GM21515 (cell line): Measurements from ENCODE around the gene C11orf71.

Experiments used
- ATAC-seq: cut with Tn5 transposase; IDR thresholded peaks from one replicate; pipeline ENCODE4 v1.9.1; 2021; ENCODE audit not compliant: unreplicated experiment

The C11orf71 gene

DNA sequence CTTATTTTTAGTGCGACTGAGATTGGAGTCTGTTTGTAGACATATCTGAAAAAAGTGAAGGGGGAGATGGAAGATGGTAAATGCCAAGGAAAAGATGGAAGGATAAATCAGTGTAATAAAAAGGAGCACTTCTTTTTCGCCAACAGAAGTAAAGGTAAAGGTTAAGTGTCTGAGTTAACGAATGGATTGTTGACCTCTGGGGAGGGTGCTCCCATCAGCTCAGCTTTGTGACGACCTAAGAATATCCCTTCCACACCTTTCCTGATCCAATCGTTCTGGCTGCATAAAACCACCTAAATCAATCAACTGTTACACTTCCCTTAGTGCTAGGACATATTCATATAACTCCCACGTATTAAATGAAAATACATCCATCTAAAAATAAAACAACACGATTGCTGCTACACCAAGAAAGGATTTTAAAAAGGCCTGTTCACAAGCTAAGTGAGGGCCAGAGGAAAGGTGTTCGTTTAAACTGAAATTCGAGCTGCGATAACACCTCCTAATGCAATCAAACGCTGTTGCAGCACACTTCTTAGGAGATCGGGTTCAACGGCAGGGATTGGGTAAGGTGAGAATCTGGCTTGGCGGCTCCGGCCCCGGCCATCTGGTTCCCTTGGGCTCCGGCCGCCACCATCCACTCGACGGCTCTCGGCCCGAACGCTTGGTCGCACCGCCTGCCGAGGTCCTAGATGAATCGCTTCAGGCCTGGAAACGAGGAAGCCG is 658 bp downstream of the C11orf71 start:
- ATAC-seq = peak; percentile 28

DNA sequence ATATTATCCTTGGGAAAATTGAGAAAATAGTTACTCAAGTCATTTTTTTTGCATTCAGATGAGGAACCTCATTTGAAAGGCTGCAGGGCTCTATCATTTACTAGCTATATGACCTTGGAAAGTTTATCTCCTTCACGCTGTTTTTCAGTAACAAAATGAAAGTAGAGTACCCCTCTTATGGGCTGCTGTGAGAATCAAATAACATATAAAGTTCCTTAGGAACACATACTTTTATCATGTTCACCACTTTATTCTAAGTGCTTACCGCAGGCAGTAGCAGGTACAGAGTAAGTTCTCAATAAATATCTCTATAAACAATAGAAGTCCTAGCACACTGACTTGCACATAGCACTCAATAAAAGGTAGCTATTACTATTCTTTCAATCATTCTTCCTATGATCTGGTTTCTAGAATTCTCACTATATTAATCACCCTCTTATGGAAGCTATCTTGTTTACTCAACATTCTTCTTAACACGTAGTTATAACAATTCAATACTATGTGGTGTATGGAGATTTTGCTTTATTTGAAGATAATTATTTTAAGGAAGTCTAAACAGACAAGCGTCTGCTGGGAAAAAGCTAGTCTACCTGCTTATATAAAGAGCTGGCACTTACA is 1.9 kb downstream of the C11orf71 start:
- ATAC-seq = no peak

DNA sequence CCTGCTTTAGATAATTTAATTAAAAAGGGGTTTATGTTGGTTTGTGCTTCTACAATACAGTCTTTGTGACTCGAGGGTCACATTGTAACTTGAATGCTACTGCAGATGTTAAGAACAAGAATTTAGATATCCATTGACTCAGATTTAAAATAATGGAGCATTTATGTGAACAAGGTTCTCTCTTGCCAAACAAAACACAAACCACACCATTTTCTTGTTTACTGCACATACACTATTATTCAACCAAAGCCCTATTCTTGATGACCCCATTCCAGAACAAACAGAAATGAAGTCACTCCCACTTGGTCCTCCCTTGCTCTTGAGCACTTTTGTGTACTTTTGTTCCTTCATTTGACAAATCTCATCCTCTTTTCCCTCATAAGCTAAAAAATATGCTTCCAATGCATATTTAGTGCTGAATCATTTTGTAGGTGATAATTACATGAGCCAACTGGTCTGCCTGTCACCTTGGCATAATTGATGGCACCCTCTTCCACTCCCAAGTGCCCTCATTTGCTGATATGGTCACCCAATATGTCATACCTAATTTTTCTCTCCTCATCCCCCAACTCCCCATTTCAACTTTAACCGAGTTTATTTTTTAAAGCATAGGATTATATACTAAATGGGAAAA is 2.8 kb downstream of the C11orf71 start:
- no peak for ATAC-seq

DNA sequence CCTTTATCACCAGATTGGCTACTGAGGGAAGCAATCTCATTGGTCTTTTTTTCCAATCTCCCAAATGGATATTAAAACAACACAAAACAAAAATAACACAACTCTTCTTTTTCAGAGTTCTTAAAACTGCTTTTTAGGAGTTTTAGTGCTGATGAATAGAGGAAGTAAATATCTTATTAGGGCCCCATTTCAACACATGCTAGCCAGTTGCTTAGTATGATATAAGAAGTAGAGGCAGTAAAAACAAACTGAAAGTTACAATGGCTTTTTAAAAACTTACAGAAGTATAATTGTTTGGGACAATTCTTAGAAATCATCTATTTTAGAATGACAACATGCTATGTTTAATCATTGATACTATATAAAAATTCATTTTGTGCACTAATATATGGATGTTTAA is 3.4 kb downstream of the C11orf71 start:
- no peak for ATAC-seq

DNA sequence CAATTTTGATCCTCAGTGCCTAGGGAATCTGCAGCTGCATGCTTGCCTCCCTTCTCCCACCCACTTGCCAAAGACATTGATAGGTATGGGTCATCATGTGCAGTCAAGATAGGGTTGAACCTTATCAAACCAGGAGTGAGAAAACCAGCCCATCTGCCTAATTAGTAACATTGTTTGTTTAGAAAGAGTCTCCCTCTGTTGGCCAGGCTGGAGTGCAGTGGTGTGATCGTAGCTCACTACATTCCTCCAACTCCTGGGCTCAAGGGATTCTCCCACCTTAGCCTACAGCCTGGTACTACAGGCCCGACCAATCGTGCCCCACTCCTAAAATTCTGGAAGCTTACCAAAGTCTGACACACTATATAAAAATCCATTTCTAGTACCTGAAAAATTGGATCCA is 4.6 kb downstream of the C11orf71 start:
- no peak for ATAC-seq

DNA sequence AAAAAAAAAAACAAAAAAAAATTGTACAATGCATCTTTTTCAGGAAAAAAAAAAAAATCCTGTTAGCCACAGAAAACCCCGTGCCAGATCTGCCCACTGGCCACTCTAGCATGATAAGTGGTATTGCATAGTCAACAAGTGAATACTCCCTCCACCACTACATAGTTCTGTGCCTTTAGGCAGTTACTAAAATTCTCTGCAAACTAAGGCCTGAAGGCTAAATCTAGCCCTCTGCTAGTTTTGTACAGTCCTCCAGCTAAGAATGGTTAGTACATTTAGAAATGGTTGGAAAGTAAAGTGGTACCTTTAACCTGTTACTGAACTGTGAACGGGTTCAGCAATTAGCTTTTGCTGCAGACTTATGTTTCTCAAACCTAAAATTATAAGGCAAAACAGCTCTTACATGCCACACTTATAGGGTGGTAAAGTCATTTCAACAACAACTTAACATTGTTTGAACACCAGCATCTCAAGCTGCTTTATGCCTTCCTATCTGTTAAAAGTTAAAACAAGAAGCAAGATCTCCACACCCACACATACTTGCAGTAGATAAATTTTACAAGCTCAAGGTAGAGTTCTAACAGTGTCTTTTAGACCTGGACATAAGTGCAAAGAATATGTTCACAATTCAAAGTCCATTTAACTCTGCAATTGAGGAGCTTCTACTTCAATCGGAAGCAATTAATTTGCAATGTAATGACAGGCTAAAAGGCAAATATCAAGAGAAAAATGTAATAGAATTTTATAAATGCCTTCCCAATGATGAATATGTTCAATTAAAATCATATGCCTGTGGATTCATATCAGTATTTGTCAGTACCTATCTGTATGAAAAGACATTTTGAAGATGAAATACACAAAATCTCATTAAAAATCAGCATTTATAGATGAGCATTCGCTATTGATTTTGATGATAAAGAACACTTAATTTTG is 7.3 kb downstream of the C11orf71 start:
- ATAC-seq = no peak

DNA sequence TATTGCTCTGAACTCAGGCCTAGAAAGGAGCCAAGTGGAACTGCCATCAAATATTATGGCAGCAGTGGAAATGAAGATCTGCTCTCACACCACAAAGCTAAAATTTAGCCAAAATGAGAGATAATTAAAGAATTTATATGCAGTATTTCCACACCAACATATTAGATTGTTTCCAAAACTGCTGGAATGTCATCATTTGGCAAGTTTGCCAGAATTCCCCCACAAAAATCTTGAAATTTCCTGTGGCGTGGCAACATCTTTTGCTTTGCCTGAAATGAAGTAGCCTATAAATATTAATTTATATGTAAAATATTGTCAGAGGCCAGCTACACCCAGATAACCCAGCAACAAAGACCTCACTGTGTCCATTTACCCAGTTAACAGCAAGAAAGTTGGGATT is 13.8 kb downstream of the C11orf71 start:
- no peak for ATAC-seq

DNA sequence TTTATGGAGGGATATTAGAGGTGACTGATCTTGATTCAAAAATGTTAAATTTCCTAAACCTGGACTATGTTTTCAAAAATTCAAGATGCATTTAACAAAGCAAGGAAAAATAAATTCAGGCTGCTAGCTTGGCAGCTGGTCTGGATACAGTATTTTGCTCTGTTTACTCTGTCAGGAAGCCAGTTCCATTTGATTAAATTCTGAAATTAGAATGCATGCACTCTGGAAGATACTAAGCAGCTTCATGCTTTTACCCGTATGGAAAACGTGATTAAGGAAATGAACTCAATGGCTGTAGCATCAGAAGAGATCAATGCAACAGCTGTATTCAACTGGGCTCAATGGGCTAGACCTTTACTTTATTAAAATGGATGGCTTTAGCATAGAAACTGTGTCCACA is 14.2 kb downstream of the C11orf71 start:
- no peak for ATAC-seq

DNA sequence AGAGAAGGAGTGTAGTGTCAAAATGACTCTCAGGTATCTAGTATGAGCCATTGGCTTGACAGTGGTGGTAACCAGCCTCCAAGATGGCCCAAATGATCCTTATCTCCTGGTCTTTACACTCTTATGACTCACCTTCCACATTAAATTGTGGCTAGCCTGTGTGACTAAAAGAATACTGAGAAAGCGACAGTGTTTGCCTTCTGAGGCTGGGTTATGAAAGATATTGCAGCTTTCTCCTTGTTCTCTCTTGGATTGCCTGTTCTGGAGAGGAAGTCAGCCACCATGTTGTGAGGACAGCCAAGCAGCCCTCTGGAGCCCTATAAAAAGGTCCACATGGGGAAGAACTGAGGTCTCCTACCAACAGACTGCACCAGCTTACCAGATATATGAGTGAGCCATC is 15.8 kb downstream of the C11orf71 start:
- ATAC-seq = no peak

DNA sequence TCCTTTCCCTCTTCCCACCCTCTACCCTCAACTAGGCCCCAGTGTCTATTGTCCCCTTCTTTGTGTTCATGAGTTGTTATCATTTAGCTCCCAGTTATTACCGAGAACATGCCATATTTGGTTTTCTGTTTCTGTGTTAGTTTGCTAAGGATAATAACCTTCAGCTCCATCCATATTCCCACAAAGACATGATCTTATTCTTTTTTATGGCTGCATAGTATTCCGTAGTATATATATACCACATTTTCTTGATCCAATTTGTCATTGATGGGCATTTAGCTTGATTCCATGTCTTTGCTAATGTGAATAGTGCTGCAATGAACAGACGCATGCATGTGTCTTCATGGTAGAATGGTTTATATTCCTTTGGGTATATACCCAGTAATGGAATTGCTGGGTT is 17.8 kb downstream of the C11orf71 start:
- ATAC-seq = no peak

DNA sequence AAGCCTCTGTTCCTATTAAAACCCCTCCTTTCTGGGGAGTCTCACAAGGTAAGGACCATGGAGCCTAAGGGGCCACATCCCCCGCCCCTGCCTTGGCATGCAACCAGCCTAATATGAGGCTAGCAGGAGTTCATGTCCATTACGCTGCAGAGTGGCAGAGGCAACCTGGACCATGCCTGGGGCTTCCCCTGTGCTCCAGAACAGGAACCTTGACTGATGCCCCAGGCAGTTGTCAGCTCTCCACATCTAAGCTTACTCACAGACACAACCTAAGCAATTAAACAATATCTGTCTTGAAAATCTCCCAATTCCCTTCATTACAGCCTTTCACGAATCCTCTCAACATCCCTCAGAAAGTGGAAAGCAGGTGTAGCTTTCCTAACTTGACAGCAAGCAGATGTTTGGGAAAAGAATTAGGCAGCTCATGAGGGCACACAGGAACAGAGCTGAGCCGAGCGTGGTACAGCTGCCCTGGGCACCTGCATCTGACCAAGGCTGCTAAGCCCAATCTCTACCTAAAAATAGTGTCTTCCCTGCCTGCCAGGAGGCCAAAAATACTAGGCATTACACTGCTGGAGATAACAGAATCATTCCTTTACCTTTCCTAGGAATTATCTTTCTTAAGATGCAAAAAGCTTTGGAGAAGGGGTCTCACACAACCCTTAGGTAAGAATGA is 20.8 kb downstream of the C11orf71 start:
- ATAC-seq = no peak

DNA sequence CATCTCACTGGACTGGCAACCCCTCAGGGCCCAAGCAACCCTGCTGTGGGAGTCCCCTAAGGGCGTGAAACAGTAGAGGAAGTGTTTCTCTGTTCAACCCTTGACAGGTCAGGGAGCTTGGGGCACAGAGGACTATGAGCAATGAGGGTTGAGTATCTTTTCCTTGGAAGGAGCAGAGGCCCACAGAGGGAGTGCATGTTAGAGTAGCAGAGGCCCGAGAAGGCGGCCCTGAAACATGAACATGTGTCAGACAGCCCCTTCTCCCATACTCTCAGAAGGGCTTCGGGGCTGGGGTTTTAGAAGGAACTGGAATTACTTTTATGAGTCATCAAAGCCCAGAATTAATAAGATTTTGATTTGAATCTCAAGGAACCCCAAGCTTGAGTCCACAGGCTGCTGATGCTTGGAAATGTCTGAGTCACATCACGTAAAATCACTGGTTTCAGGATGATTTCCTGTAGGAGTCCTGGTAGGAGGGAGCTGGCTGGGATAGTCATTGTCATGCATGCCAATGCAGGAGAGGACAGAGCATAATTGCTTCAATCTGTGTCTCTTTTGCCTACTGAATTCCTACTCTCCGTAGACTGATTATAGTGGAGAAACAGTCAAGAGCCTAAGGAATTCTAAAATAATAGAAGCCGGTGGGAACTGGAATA is 22.6 kb downstream of the C11orf71 start:
- ATAC-seq = no peak

DNA sequence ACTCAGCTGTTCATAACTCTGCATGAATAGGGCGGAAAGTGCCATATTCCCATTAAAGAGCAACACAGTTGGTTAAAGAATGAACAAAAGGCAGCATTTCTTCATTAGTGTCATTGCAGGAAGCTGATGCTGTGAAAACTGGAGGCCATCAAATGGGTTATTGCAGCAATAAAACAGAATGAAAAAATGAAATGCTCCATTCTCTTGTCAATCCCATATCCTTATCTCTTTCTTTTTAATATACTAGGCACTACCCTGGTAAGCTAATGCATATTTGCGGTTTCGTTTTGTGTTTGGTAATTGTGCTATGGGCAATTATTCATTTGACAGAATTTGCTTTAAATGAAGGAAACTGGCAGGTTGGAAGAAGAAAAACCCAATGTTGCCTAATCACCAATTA is 25.3 kb downstream of the C11orf71 start:
- no peak for ATAC-seq

DNA sequence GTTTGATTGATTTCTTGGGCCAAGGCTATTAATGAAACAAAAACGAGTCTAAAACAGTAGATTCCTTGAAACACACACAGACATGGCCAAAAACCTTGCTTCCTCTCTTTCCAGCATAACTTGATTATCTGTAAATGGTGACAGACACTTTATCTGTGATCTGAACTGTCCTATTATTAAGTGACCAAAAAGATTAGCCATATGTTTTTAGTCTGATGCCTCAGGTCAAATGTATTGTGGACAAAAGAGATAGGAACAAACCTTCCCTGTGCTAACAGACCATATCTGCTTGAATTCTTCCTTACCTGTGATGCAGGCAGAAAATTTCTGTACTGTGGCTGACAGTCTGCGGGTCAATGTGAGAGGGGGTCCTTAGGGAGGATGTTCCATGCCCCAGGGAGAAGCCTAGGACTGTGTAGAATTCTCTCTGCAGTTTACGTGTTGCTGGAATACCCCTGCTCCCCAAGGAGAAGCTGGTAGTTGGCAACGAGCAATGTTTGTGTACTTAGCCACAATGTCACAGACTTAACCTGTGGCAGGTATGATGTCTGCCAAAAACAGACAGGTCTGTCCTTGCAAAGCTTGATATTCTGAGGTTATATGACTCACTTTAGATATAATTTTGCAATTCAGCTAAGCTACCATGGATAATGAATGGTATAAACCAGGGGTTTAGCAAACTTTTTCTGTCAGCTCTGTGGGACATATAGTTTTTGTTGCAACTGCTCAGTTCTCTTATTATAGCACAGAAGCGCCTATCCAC is 31.2 kb downstream of the C11orf71 start:
- ATAC-seq = no peak

DNA sequence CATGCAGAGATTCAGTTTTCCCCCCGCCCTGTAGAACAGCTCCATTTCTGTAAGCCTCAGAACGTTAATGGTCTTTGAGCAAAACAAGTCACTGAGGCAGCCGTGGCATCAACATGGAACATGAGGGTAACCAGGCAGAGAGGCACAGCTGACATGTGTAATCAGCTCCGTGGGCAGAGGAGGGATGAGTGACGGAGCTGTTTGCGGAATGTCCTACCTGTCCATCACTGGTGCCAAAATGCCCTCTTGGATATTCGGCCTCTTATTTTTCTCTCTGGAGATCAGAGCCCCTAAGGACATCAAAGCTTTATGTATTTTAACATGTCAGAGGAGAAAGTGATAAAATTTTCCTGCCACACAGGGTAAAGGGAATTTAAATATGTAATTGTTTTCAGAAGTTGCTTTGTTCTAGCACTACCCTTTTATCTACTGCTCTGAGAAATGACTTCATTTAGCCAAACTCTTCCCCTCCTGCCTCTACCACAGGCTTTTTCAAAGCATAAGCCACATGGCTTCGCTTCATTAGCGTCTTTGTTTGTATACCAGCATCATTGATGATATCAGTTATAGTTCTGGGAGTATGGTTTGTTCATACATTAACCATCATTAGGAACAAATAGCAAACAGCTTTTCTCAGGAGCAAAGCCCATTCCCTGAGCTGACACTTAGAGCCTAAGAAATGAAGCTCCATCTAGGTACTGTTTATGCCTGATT is 32.9 kb downstream of the C11orf71 start:
- no peak for ATAC-seq

DNA sequence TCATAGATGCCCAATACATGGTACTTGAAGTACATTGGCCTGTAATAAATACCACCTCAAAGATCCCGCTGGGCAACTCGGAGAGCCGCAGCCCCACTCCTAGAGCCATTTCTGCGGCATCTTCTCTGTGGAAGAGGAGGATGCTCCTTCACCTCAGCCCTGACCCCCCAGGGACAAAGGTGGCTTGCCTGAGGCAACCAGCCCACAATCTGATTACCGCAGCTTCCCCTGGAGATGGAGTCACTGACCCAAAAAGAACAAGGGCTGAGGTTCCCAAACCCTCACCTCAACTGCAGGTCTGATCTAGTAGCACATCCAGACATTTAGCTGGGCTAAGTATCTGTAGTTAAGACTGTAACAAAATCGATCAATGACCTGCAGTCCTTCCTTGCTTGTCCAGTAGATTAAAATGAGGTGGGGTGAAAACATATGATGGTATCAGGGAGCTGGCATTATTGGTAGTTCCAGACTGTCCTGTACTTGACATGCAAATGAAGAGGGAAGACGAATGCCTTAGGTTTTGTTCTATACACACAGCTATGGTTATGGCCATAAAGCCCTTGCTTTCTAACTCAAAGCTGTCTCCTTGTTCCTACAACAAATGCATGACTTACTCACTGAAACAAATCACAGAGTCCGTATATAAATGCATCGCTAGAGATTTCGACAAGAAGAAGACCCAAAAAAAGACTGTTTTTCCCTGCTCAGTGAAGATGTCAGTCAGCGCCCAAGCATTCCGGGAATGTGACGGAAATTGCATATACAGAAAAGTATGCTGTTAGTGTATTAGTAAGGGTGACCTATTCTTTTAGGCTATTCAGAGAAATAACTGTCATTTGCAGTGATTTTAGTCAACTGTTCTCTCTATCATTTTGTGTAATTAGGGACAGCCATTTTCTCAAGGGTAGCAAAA is 33.7 kb downstream of the C11orf71 start:
- no peak for ATAC-seq

DNA sequence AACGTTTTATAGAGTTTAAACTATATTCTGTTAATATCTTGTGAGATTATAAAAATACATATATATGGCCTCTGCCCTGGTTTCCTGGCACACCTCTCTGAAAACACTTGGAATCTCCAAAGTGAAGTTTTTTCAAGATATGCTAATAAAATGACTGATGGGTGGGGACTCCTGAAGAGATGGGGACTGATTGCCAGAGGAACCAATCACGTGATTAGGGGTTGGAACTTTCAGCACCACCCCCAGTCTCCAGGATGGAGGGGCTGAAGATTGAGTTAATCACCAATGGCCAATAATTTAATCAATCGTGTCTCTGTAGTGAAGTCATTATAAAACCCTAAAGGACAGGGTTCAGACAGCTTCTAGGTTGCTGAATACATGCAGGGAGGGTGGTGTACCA is 37.4 kb downstream of the C11orf71 start:
- ATAC-seq = no peak

DNA sequence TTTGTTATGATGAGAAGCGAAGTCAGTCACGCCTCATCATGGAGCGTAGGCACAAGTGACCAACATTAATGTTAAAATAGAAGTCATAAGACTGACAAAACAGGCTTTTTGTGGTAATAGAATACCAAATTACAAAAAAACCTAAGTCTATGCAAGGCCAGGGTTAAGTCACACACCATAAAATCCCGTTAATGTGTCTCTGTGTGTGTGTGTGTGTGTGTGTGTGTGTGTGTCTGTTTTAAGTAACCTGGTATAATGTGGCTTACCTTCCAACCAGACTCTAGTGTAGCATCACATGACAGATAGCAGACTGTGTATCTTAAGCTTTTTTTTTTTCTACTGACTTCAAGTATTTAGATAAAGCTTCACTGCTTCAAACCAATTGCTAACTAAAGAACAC is 38.0 kb downstream of the C11orf71 start:
- no peak for ATAC-seq
